ENCODE results near the gene RPL39L. TPM values are rescaled to one million over a fixed set of nuclear protein-coding genes. Genes with fewer than 3 reads are reported as not detected.

The RPL39L gene
- total RNA-seq, 2 donors from 2014 or later: 2.6 to 11.6 TPM

GRCh38 chr3:187072511-187072910 lies 66.8 kb downstream of the RPL39L start:
- Histone ChIP-seq H3K27ac (no peak overlapping the region), H3K27me3 (no peaks in the 10 kb centered on the region), H3K4me1 (no peaks in the 10 kb centered on the region), H3K9me3 (no peaks in the 10 kb centered on the region), H3K4me3 (no peak overlapping the region), H3K9ac (ENCODE audit: low read depth in 2 of 2, low read length in 2 of 2) (no peak overlapping the region), H3K36me3 (no peaks in the 10 kb centered on the region)
- no peak for DNase-seq
- intact Hi-C loops (cut with DNase I): no loop called here
- no peak for TF ChIP-seq CTCF (IDR thresholded peaks at IDR 0.05)

- H3K9me3 ChIP-seq: no peaks in the 10 kb centered on the region
- H3K27me3 ChIP-seq: no peaks in the 10 kb centered on the region
- H3K9ac ChIP-seq (ENCODE audit: low read depth in 2 of 2, low read length in 2 of 2): no peak overlapping the region
- no peaks in the 10 kb centered on the region for H3K4me1 ChIP-seq
- H3K27ac ChIP-seq: no peak overlapping the region
- intact Hi-C loops (cut with DNase I): no loop called here
- no peak for TF ChIP-seq CTCF (IDR thresholded peaks at IDR 0.05)
- DNase-seq: no peak
- no peak overlapping the region for H3K4me3 ChIP-seq
- no peaks in the 10 kb centered on the region for H3K36me3 ChIP-seq
Measured at GRCh38 chr3:187072102-187072501, 67.2 kb downstream of the RPL39L start.

Other genes starting within 250 kb of the RPL39L start
- 10 to 100 TPM; 57.2 to 81.8 TPM for gene ST6GAL1, start 209.0 kb downstream of the RPL39L start, total RNA-seq
- not detected for gene RTP1, start 58.0 kb upstream of the RPL39L start, total RNA-seq
- gene MASP1, start 152.2 kb upstream of the RPL39L start, total RNA-seq: 10 to 100 TPM in 1 of 2 donors, under 1 TPM in 1; 0.52 to 11.1 TPM
- gene RTP4, start 228.9 kb upstream of the RPL39L start, total RNA-seq: 1 to 10 TPM; 4.3 to 5.3 TPM

All from colonic mucosa (tissue), 4 donors.